ENCODE data around the gene CWC22.
"Not testable (repeated sequence)": the region's sequence is repeated elsewhere in the genome, so short reads cannot be mapped to it uniquely, and the experiment has no call there.

The CWC22 gene

GRCh38 chr2:179951680-179952079 is 55.4 kb downstream of the CWC22 start:
- DNase-seq (ENCODE audit: low read depth in 2 of 2) = no peak

- no peak for DNase-seq (ENCODE audit: low read depth in 2 of 2)
Observed at GRCh38 chr2:179950391-179950790, 56.7 kb downstream of the CWC22 start.

GRCh38 chr2:179949438-179949837 is 57.7 kb downstream of the CWC22 start:
- DNase-seq (ENCODE audit: low read depth in 2 of 2) = no peak

- DNase-seq (ENCODE audit: low read depth in 2 of 2) = no peak
Observed at GRCh38 chr2:179948058-179948457, 59.0 kb downstream of the CWC22 start.

- no peak for DNase-seq (ENCODE audit: low read depth in 2 of 2)
Observed at GRCh38 chr2:179946810-179947615, 60.1 kb downstream of the CWC22 start.

GRCh38 chr2:179946346-179946745 is 60.8 kb downstream of the CWC22 start:
- no peak for DNase-seq (ENCODE audit: low read depth in 2 of 2)

GRCh38 chr2:179939259-179939658 is 67.8 kb downstream of the CWC22 start:
- DNase-seq (ENCODE audit: low read depth in 2 of 2) = no peak

GRCh38 chr2:179938026-179938425 is 69.1 kb downstream of the CWC22 start:
- DNase-seq (ENCODE audit: low read depth in 2 of 2) = no peak

GRCh38 chr2:179936654-179937053 is 70.4 kb downstream of the CWC22 start:
- DNase-seq (ENCODE audit: low read depth in 2 of 2) = no peak

- DNase-seq (ENCODE audit: low read depth in 2 of 2) = no peak
Observed at GRCh38 chr2:179936141-179936540, 71.0 kb downstream of the CWC22 start.

GRCh38 chr2:179932786-179933185 is 74.3 kb downstream of the CWC22 start:
- DNase-seq (ENCODE audit: low read depth in 2 of 2) = no peak

- DNase-seq (ENCODE audit: low read depth in 2 of 2) = no peak
Observed at GRCh38 chr2:179931502-179931901, 75.6 kb downstream of the CWC22 start.

GRCh38 chr2:179929997-179930396 is 77.1 kb downstream of the CWC22 start:
- not testable (repeated sequence) for DNase-seq (ENCODE audit: low read depth in 2 of 2)

- DNase-seq (ENCODE audit: low read depth in 2 of 2) = no peak
Observed at GRCh38 chr2:179927041-179927440, 80.1 kb downstream of the CWC22 start.

GRCh38 chr2:179925713-179926112 is 81.4 kb downstream of the CWC22 start:
- DNase-seq (ENCODE audit: low read depth in 2 of 2) = no peak

GRCh38 chr2:179917272-179917671 is 89.8 kb downstream of the CWC22 start:
- DNase-seq (ENCODE audit: low read depth in 2 of 2) = no peak

- DNase-seq (ENCODE audit: low read depth in 2 of 2) = no peak
Observed at GRCh38 chr2:179915395-179915992, 91.6 kb downstream of the CWC22 start.

- DNase-seq (ENCODE audit: low read depth in 2 of 2) = no peak
Observed at GRCh38 chr2:179913809-179914208, 93.3 kb downstream of the CWC22 start.

- no peak for DNase-seq (ENCODE audit: low read depth in 2 of 2)
Observed at GRCh38 chr2:179911569-179911968, 95.5 kb downstream of the CWC22 start.

GRCh38 chr2:179910735-179911113 is 96.4 kb downstream of the CWC22 start:
- DNase-seq (ENCODE audit: low read depth in 2 of 2) = no peak

- DNase-seq (ENCODE audit: low read depth in 2 of 2) = no peak
Observed at GRCh38 chr2:179909845-179910734, 97.0 kb downstream of the CWC22 start.

GRCh38 chr2:179900655-179901054 is 106.4 kb downstream of the CWC22 start:
- no peak for DNase-seq (ENCODE audit: low read depth in 2 of 2)

All from stimulated activated CD8-positive, alpha-beta memory T cell treated with anti-CD3 and anti-CD28 coated beads, Interleukin-7, amount 100 ng/mL, for 1 hour (primary cell).